Mucosa of stomach (tissue), 1 donor: ENCODE results near the gene AUTS2.

Experiments
- H3K27me3 ChIP-seq: one replicate; pipeline ENCODE4 v1.7.0; 2013; ENCODE audit warnings: mild to moderate bottlenecking, low read length; ENCODE audit not compliant: control insufficient read depth, insufficient read depth
- H3K36me3 ChIP-seq: one replicate; pipeline ENCODE4 v1.7.0; 2013; ENCODE audit warnings: low read length; ENCODE audit not compliant: control insufficient read depth, insufficient read depth
- H3K4me1 ChIP-seq: one replicate; pipeline ENCODE4 v1.7.0; 2013; ENCODE audit warnings: mild to moderate bottlenecking, low read length; ENCODE audit not compliant: control insufficient read depth, insufficient read depth
- H3K4me3 ChIP-seq: one replicate; pipeline ENCODE4 v1.7.0; 2013; ENCODE audit warnings: low read length
- H3K9ac ChIP-seq: one replicate; pipeline ENCODE4 v1.7.0; 2013; ENCODE audit warnings: mild to moderate bottlenecking, low read length, moderate library complexity
- H3K9me3 ChIP-seq: one replicate; pipeline ENCODE4 v1.7.0; 2013; ENCODE audit warnings: mild to moderate bottlenecking, low read length, moderate library complexity; ENCODE audit not compliant: control insufficient read depth
- donor health status: Pancreatic carcinoma.

Gene AUTS2

GRCh38 chr7:69686366-69686765 is 88.1 kb downstream of the AUTS2 start:
- no peak overlapping the region for H3K9ac ChIP-seq
- no peaks in the 10 kb centered on the region for H3K4me1 ChIP-seq
- no peaks in the 10 kb centered on the region for H3K9me3 ChIP-seq
- no peaks in the 10 kb centered on the region for H3K27me3 ChIP-seq
- no peak overlapping the region for H3K4me3 ChIP-seq
- H3K36me3 ChIP-seq: no peaks in the 10 kb centered on the region

GRCh38 chr7:69687739-69688433 is 89.6 kb downstream of the AUTS2 start:
- no peaks in the 10 kb centered on the region for H3K9me3 ChIP-seq
- H3K36me3 ChIP-seq: no peaks in the 10 kb centered on the region
- H3K9ac ChIP-seq: no peak overlapping the region
- no peaks in the 10 kb centered on the region for H3K27me3 ChIP-seq
- H3K4me1 ChIP-seq: no peaks in the 10 kb centered on the region
- H3K4me3 ChIP-seq: no peak overlapping the region

GRCh38 chr7:69690329-69690728 is 92.1 kb downstream of the AUTS2 start:
- H3K9me3 ChIP-seq: no peaks in the 10 kb centered on the region
- no peaks in the 10 kb centered on the region for H3K27me3 ChIP-seq
- no peak overlapping the region for H3K9ac ChIP-seq
- no peaks in the 10 kb centered on the region for H3K4me1 ChIP-seq
- H3K4me3 ChIP-seq: no peak overlapping the region
- no peaks in the 10 kb centered on the region for H3K36me3 ChIP-seq

- H3K27me3 ChIP-seq: no peaks in the 10 kb centered on the region
- no peaks in the 10 kb centered on the region for H3K9me3 ChIP-seq
- H3K4me1 ChIP-seq: no peaks in the 10 kb centered on the region
- no peak overlapping the region for H3K4me3 ChIP-seq
- H3K9ac ChIP-seq: no peak overlapping the region
- no peaks in the 10 kb centered on the region for H3K36me3 ChIP-seq
Measured at GRCh38 chr7:69691327-69691726, 93.1 kb downstream of the AUTS2 start.

- no peaks in the 10 kb centered on the region for H3K9me3 ChIP-seq
Measured at GRCh38 chr7:69691734-69692133, 93.5 kb downstream of the AUTS2 start.

GRCh38 chr7:69692611-69693010 is 94.3 kb downstream of the AUTS2 start:
- H3K9ac ChIP-seq: no peak overlapping the region
- H3K36me3 ChIP-seq: no peaks in the 10 kb centered on the region
- no peaks in the 10 kb centered on the region for H3K4me1 ChIP-seq
- no peaks in the 10 kb centered on the region for H3K27me3 ChIP-seq
- no peaks in the 10 kb centered on the region for H3K9me3 ChIP-seq
- H3K4me3 ChIP-seq: no peak overlapping the region

More at GRCh38 chr7:69691734-69692133, 93.5 kb downstream of the AUTS2 start:
- no peak overlapping the region for H3K9ac ChIP-seq
- no peak overlapping the region for H3K4me3 ChIP-seq
- H3K36me3 ChIP-seq: no peaks in the 10 kb centered on the region
- H3K27me3 ChIP-seq: no peaks in the 10 kb centered on the region
- H3K4me1 ChIP-seq: no peaks in the 10 kb centered on the region

GRCh38 chr7:69693042-69693441 is 94.8 kb downstream of the AUTS2 start:
- H3K4me1 ChIP-seq: no peaks in the 10 kb centered on the region
- H3K27me3 ChIP-seq: no peaks in the 10 kb centered on the region
- no peak overlapping the region for H3K4me3 ChIP-seq
- no peaks in the 10 kb centered on the region for H3K36me3 ChIP-seq
- no peaks in the 10 kb centered on the region for H3K9me3 ChIP-seq
- no peak overlapping the region for H3K9ac ChIP-seq

GRCh38 chr7:69696054-69696591 is 97.8 kb downstream of the AUTS2 start:
- Histone ChIP-seq H3K9ac (no peak overlapping the region), H3K27me3 (no peaks in the 10 kb centered on the region), H3K36me3 (no peaks in the 10 kb centered on the region), H3K4me1 (no peaks in the 10 kb centered on the region), H3K9me3 (no peaks in the 10 kb centered on the region), H3K4me3 (no peak overlapping the region)

- H3K9me3 ChIP-seq: no peaks in the 10 kb centered on the region
- no peaks in the 10 kb centered on the region for H3K36me3 ChIP-seq
- no peaks in the 10 kb centered on the region for H3K4me1 ChIP-seq
- H3K4me3 ChIP-seq: no peak overlapping the region
- no peak overlapping the region for H3K9ac ChIP-seq
- H3K27me3 ChIP-seq: no peaks in the 10 kb centered on the region
Measured at GRCh38 chr7:69696686-69697685, 98.7 kb downstream of the AUTS2 start.

- Histone ChIP-seq H3K36me3 (no peaks in the 10 kb centered on the region), H3K9me3 (no peaks in the 10 kb centered on the region), H3K27me3 (no peaks in the 10 kb centered on the region), H3K4me3 (no peak overlapping the region), H3K9ac (no peak overlapping the region), H3K4me1 (no peaks in the 10 kb centered on the region)
Measured at GRCh38 chr7:69698109-69698825, 100.0 kb downstream of the AUTS2 start.

GRCh38 chr7:69699931-69700330 is 101.7 kb downstream of the AUTS2 start:
- H3K27me3 ChIP-seq: no peaks in the 10 kb centered on the region
- H3K4me1 ChIP-seq: no peaks in the 10 kb centered on the region
- H3K9ac ChIP-seq: no peak overlapping the region
- H3K9me3 ChIP-seq: no peaks in the 10 kb centered on the region
- no peaks in the 10 kb centered on the region for H3K36me3 ChIP-seq
- H3K4me3 ChIP-seq: no peak overlapping the region
